Activated naive CD8-positive, alpha-beta T cell treated with anti-CD3 and anti-CD28 coated beads, Interleukin-2, amount 50 U/mL, for 24 hours (primary cell): ENCODE measurements around the gene DNAH8.

Experiments used
- ATAC-seq: fragments of 150-1000 bp; cut with Tn5 transposase; one replicate; pipeline ENCODE4 v1.10.0; 2021
- DNase-seq: peaks from one replicate; pipeline ENCODE4 v3.0.0; 2021
- H3K27ac Mint-ChIP-seq: one replicate; pipeline ENCODE4 v1.8.0; 2021; ENCODE audit warnings: mild to moderate bottlenecking, mixed read lengths
- H3K27me3 Mint-ChIP-seq: one replicate; pipeline ENCODE4 v1.8.0; 2021; ENCODE audit warnings: mixed read lengths
- H3K36me3 Mint-ChIP-seq: one replicate; pipeline ENCODE4 v1.8.0; 2021; ENCODE audit warnings: low read depth, mixed read lengths
- H3K4me1 Mint-ChIP-seq: one replicate; pipeline ENCODE4 v1.8.0; 2021; ENCODE audit warnings: mixed read lengths
- H3K4me3 Mint-ChIP-seq: one replicate; pipeline ENCODE4 v1.8.0; 2021; ENCODE audit warnings: mild to moderate bottlenecking, moderate library complexity, mixed read lengths
- H3K9me3 Mint-ChIP-seq: one replicate; pipeline ENCODE4 v1.8.0; 2021; ENCODE audit warnings: mixed read lengths

DNAH8 gene

DNA sequence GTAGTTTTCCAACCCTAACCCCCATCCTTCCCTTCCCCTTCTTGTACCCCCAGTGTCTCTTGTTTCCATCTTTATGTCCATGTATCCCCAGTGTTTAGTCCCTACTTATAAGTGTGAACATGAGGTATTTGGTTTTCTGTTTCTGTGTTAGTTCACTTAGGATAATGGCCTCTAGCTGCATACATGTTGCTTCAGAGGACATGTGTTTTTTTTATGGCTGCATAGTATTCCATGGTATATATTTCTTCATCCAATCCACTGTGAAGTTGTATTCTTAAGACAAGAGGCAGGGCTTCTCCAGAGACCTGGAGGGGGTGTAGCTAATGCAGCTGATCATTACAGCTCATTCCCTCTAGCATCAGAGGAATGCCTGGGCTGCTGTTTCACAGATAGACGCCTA, 4.2 kb downstream of the DNAH8 start:
- H3K27ac Mint-ChIP-seq: no peak overlapping the region
- no peak for DNase-seq
- H3K4me1 Mint-ChIP-seq: peaks cover 12% of the 10 kb centered on the region
- H3K4me3 Mint-ChIP-seq: no peak overlapping the region
- peaks cover 7% of the 10 kb centered on the region for H3K9me3 Mint-ChIP-seq
- peaks cover 45% of the 10 kb centered on the region for H3K27me3 Mint-ChIP-seq
- ATAC-seq: no peak
- H3K36me3 Mint-ChIP-seq: no peaks in the 10 kb centered on the region

DNA sequence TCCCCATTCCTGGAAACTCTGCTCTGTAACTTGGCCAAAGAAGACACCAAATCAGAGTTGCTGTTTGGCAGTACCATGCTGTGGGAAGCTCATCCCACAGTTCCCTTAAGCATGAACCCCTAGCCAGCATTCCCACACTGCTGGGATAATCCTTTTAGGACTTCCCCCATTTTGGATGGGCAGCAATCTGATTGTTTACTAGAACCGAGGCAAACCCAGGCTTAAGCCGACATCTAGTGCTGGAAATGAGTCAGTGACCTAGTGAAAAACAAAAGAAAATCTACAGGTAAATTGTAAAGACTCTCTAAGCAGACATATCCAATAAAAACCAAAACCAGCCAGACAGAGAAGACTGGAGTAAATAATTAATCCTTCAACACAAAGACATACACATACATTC, 5.2 kb downstream of the DNAH8 start:
- Mint-ChIP-seq H3K27ac (no peak overlapping the region), H3K4me3 (no peak overlapping the region), H3K4me1 (peaks cover 8% of the 10 kb centered on the region), H3K9me3 (peaks cover 7% of the 10 kb centered on the region), H3K27me3 (peaks cover 45% of the 10 kb centered on the region), H3K36me3 (no peaks in the 10 kb centered on the region)
- ATAC-seq: no peak
- DNase-seq: no peak

DNA sequence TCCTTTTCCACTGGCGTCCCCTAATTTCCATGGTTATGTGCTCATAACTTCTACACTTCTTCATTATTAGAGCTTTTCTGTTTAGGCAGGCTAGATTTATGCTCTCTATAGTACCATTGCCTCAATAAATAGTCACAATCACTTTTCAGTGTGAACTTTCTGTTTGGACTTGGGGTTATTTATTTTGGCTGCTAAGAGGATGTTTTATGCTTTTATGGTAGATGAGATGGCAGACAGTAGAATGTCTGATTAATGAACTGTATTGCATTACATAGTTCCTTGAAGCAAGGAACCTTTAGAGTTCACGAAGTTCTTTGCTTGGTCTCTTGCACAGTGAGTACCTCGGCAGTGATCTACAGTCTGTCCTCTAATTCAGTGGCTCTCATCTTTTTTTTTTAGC, 6.9 kb downstream of the DNAH8 start:
- DNase-seq (no peak), ATAC-seq (no peak)
- Mint-ChIP-seq H3K36me3 (no peaks in the 10 kb centered on the region), H3K27ac (no peak overlapping the region), H3K27me3 (peaks cover 33% of the 10 kb centered on the region), H3K9me3 (peaks cover 7% of the 10 kb centered on the region), H3K4me1 (peaks cover 11% of the 10 kb centered on the region), H3K4me3 (no peak overlapping the region)

DNA sequence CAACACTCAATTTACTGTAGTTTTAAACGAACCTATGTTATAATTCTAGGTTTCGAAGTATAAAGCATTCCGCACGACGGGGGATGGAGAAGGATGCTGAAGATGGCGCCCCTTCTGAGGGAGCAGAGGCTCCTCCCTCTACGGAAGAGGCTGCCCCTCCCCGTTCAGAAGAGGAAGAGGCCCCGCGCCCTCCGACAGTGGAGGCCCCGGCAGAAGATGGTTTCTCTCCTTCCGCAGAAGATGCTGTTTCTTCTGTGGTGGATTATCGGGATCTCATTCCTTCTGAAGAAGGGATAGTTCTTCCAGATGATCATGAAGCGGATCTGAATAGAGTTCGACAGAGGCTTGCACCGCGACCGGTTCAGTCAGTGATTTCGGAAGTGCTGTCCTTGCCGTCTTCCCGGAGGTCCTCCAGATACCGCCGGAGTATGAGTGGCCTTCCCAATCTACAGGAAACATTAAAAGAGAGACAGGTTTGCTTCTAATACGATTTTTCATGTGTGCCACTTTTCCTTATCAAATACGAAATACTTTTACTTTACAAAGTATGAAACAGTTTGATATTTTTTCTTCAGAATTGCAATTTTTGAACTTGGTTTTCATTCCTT, 7.7 kb downstream of the DNAH8 start:
- no peak for ATAC-seq
- DNase-seq: no peak
- H3K4me3 Mint-ChIP-seq: no peak overlapping the region
- peaks cover 11% of the 10 kb centered on the region for H3K4me1 Mint-ChIP-seq
- peaks cover 7% of the 10 kb centered on the region for H3K9me3 Mint-ChIP-seq
- H3K36me3 Mint-ChIP-seq: no peaks in the 10 kb centered on the region
- H3K27me3 Mint-ChIP-seq: peaks cover 28% of the 10 kb centered on the region
- no peak overlapping the region for H3K27ac Mint-ChIP-seq

DNA sequence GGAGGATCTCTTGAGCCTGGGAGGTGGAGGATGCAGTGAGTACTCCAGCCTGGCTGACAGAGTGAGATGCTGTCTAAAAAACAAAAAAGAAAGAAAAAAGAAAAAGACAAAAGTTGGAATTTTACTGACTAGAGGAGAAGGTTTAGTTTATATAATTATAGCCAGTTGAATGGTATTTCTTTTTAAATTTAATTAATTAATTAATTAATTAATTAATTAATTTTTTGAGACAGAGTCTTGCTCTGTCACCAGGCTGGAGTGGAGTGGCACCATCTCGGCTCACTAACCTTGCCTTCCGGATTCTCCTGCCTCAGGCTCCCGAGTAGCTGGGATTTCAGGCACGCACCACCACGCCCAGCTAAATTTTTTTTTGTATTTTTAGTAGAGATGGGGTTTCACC, 8.7 kb downstream of the DNAH8 start:
- Mint-ChIP-seq H3K27me3 (peaks cover 24% of the 10 kb centered on the region), H3K4me1 (peaks cover 11% of the 10 kb centered on the region), H3K9me3 (peaks cover 7% of the 10 kb centered on the region)

DNA sequence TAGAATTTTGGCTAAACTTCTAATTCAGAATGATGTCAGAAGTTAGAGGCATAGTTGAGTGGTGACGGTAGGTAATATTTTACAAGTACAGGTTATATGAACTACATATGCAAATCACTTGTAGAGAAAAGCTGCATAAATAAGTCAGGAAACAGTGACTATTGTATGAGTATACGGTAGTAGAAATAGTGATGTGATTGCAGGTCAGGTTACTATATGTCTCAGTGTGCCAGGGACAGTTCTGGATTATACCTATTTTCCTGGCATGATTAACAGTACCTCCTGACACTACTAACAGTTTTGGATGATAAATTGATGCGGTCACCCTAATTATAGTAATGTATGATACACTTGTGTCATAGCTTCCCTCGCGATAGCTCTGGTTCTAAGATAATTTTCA, 9.2 kb downstream of the DNAH8 start:
- DNase-seq: no peak
- peak; percentile 43 for ATAC-seq
- Mint-ChIP-seq H3K36me3 (no peaks in the 10 kb centered on the region), H3K27me3 (peaks cover 18% of the 10 kb centered on the region), H3K4me3 (no peak overlapping the region), H3K9me3 (peaks cover 7% of the 10 kb centered on the region), H3K27ac (no peak overlapping the region), H3K4me1 (peaks cover 11% of the 10 kb centered on the region)

More for the DNA sequence above, 8.7 kb downstream of the DNAH8 start:
- ATAC-seq: no peak
- no peaks in the 10 kb centered on the region for H3K36me3 Mint-ChIP-seq
- DNase-seq: no peak
- H3K4me3 Mint-ChIP-seq: no peak overlapping the region
- no peak overlapping the region for H3K27ac Mint-ChIP-seq

DNA sequence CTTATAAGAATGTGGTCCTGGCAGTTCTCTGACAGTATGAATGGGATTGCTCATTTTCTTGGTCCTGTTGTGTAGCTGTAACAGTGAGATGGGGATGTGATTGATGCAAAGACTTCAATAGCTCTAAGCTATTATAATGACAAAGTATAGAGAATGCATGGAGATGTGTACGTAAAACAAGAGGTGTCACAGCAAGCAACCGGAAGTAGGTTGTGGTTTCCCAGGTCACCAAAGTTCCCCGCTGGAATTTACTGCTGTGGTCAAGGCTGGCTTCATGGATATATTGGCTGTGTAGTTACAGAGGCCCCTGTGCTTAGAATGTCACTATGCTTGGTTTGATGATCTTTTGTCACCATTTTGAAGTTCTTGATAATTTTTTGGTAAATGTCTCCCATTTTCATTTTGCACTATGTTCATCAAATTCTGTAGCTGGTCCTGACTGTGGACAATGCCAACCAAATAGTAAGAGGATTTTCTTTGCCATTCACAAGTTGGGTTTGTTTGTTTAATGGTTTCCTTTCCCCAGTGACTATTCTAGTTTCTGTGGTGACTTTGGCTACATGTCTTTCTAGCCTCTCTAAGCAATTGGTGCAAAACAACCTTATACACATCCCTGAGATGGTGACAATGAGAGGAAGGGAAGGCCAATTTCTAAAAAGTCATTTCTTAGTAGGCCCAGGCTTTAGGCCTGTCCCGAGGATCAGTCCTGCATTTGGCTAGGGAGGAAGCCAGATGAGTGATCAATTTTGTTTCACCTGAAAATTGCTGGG, 10.5 kb downstream of the DNAH8 start:
- H3K36me3 Mint-ChIP-seq: no peaks in the 10 kb centered on the region
- ATAC-seq (peak; percentile 83), DNase-seq (no peak)
- peaks cover 11% of the 10 kb centered on the region for H3K4me1 Mint-ChIP-seq
- no peak overlapping the region for H3K4me3 Mint-ChIP-seq
- peak overlapping the region; percentile 20 for H3K27ac Mint-ChIP-seq
- H3K9me3 Mint-ChIP-seq: peaks cover 3% of the 10 kb centered on the region
- peaks cover 12% of the 10 kb centered on the region for H3K27me3 Mint-ChIP-seq

DNA sequence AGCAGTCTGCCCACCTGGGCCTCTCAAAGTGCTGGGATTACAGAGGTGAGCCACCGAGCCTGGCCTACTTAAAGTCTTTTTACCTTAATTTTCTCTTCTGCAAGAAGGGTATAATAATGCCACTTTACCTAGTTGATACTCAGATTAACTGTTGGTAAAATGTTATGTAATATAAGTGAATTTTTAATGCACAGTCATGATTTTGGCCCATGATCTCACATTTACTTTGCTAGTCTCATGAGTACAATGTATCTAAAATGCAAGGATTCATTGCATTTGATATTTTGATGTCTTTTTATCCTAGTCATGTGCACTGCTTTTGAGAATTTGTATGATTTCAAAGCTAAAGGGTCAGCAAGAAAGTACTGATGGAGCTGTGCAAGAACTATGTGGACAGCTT, 13.1 kb downstream of the DNAH8 start:
- Mint-ChIP-seq H3K4me1 (peaks cover 11% of the 10 kb centered on the region), H3K27ac (no peak overlapping the region), H3K36me3 (no peaks in the 10 kb centered on the region), H3K4me3 (no peak overlapping the region), H3K9me3 (no peaks in the 10 kb centered on the region), H3K27me3 (peaks cover 10% of the 10 kb centered on the region)
- DNase-seq: no peak
- ATAC-seq: no peak

DNA sequence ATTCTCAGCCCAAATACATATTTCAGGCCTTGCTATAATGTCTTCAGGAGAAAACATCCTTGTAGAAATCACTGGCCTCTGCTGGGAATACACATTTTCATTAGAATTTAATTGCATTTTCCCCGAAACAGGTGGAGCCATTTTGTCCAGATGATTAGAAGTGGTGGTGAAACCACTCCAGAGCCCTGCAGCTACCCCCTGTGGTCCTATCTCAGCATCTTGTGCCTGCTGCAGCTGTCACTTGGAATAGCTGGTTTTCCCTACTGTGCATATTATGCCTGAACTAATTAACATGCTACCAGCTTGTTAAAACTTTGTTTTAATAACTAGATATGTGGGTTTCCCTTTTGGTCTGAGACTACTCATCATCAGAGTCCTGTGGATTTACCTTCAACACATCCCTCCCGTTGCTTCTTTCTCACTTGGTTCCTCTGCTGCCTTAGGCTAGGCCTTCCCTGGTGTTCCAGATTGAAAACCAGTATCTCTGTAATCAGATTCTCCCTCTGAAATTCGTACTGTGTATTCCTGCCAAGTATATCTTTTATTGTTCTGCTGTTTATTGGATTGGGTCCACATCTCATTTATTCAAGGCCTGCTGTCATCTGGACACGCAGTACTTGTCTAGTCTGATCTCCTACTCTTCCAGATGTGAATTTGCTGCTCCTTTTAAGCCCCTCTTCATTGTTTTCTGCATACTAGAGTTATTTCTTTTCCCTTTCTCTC, 15.2 kb downstream of the DNAH8 start:
- H3K27me3 Mint-ChIP-seq: peaks cover 17% of the 10 kb centered on the region
- DNase-seq (no peak), ATAC-seq (no peak)

DNA sequence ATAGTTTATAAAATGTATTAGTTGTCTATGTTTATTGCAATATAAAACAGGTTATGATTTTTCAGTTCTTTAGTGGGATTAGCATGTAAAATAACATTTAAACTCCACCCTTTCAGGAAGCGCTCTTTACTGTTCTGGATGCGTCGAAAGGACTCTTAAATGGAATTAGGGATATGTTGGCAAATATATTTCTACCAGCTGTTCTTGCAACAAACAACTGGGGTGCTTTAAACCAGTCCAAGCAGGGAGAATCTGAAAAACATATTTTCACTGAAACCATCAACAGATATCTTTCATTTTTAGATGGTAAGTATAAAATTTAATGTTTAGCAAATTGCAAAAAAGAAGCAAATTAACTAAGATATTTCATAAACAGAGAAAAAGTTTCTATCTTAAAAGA, 21.8 kb downstream of the DNAH8 start:
- H3K9me3 Mint-ChIP-seq: peaks cover 3% of the 10 kb centered on the region
- H3K4me1 Mint-ChIP-seq: no peaks in the 10 kb centered on the region
- ATAC-seq: no peak
- no peak overlapping the region for H3K27ac Mint-ChIP-seq
- no peaks in the 10 kb centered on the region for H3K36me3 Mint-ChIP-seq
- peaks cover 56% of the 10 kb centered on the region for H3K27me3 Mint-ChIP-seq
- no peak overlapping the region for H3K4me3 Mint-ChIP-seq
- no peak for DNase-seq

More for the DNA sequence above, 15.2 kb downstream of the DNAH8 start:
- H3K4me1 Mint-ChIP-seq: peaks cover 10% of the 10 kb centered on the region
- H3K27ac Mint-ChIP-seq: no peak overlapping the region
- no peaks in the 10 kb centered on the region for H3K36me3 Mint-ChIP-seq
- H3K9me3 Mint-ChIP-seq: peaks cover under 1% of the 10 kb centered on the region
- no peak overlapping the region for H3K4me3 Mint-ChIP-seq

DNA sequence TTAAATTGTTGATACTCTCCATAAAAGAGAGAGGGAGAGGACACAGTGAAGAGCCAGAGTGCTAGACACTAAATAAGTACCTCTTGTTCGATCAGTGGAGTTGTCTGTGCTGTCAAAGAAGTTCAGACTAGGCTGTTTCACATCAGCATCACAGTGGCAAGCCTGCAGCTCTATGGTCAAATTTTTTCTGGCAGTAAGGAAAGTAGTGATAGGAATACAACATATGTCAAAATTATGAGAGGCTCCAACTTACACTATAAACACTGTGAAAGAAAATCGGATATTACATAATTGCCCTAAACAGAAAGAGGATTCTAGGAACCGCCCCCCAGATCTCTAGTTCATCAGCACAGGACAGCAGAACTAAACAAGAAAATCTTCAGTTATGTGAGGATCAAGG, 23.1 kb downstream of the DNAH8 start:
- peaks cover 58% of the 10 kb centered on the region for H3K27me3 Mint-ChIP-seq
- H3K27ac Mint-ChIP-seq: no peak overlapping the region
- H3K36me3 Mint-ChIP-seq: no peaks in the 10 kb centered on the region

DNA sequence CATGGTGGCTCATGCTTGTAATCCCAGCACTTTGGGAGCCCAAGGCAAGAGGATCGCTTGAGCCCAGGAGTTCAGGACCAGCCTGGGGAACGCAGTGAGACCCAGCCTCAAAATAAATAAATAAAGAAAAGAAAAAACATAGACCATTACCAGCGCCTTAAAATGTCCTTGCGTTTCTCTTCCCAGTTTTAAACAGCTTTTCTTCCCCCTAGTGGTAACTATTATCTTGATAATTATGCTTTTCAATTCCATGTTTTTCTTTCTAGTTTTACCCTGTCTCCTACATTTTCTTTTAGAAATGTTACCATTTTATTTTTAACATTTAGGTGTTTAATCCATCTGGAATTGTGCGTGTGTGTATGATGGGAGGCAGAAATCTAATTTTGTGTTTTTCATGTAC, 24.4 kb downstream of the DNAH8 start:
- no peak overlapping the region for H3K4me3 Mint-ChIP-seq
- peaks cover 64% of the 10 kb centered on the region for H3K27me3 Mint-ChIP-seq
- DNase-seq (no peak), ATAC-seq (no peak)
- no peaks in the 10 kb centered on the region for H3K36me3 Mint-ChIP-seq
- H3K27ac Mint-ChIP-seq: no peak overlapping the region
- H3K9me3 Mint-ChIP-seq: peaks cover 3% of the 10 kb centered on the region
- H3K4me1 Mint-ChIP-seq: no peaks in the 10 kb centered on the region

More for the DNA sequence above, 23.1 kb downstream of the DNAH8 start:
- DNase-seq (no peak), ATAC-seq (no peak)
- Mint-ChIP-seq H3K4me1 (no peaks in the 10 kb centered on the region), H3K4me3 (no peak overlapping the region), H3K9me3 (peaks cover 3% of the 10 kb centered on the region)

DNA sequence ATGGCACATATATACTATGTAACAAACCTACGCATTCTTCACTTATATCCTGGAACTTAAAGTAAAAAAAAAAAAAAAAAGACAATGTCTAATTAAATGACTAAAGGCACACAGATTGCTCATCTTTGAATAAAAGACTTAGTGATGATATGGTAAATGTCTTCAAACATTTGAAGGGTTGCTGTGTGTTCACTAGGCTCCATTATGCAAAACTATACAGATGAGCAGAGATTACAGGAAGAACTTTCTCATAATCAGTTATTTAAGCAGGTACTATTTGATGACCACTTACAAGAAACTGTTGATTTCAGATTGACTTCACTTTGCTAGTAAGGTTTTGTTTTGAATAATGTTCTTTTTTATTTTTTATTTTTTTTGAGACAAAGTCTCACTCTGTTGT, 34.4 kb downstream of the DNAH8 start:
- H3K4me1 Mint-ChIP-seq: peaks cover 22% of the 10 kb centered on the region
- no peak overlapping the region for H3K4me3 Mint-ChIP-seq
- ATAC-seq: no peak
- H3K27ac Mint-ChIP-seq: no peak overlapping the region
- H3K36me3 Mint-ChIP-seq: no peaks in the 10 kb centered on the region
- no peak for DNase-seq
- peaks cover 3% of the 10 kb centered on the region for H3K9me3 Mint-ChIP-seq
- peaks cover 25% of the 10 kb centered on the region for H3K27me3 Mint-ChIP-seq

DNA sequence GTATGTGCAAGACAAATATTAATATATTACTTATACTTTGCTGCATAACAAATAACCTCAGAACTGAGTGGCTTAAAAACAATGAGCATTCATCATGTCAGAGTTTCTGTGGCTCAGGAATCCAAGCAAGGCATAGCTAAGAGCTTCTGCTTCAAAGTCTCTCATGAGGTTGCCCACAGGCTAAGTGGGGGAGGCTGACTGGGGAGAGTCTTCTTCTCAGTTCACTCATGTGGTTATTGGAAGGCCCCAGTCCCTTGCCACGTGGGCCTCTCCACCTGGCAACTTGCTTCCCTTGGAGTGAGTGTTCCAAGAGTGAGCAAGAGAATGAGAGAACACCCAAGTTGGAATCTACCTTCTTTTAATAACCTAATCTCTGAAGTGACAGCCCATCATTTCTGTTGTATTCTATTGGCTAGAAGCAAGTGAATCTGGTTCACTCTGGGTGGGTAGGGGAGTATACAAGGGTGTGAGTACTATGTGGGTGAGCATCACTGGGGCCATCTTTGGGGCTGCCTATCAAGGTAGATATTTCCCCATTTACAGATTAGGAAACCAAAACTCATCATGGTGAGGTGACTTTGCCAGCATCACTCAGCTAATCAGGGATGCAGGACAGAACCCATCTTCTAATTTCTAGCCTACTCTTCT, 36.0 kb downstream of the DNAH8 start:
- H3K27ac Mint-ChIP-seq: peak overlapping the region; percentile 67
- H3K27me3 Mint-ChIP-seq: peaks cover 16% of the 10 kb centered on the region
- no peak overlapping the region for H3K4me3 Mint-ChIP-seq
- ATAC-seq (peak; percentile 78), DNase-seq (peak; percentile 8)
- peaks cover 38% of the 10 kb centered on the region for H3K4me1 Mint-ChIP-seq
- H3K36me3 Mint-ChIP-seq: no peaks in the 10 kb centered on the region
- H3K9me3 Mint-ChIP-seq: peaks cover 3% of the 10 kb centered on the region
